ENCODE results near the gene EBF4. TPM values are rescaled to one million over a fixed set of nuclear protein-coding genes. Genes with fewer than 3 reads are reported as not detected.
A peak's percentile ranks its signal among the peaks of the same experiment; 100 is the strongest.
"Not testable (repeated sequence)": the region's sequence is repeated elsewhere in the genome, so short reads cannot be mapped to it uniquely, and the experiment has no call there.

Gene EBF4
- total RNA-seq, 1 donor from 2014 or later = 5.1 TPM

- no peak for DNase-seq (ENCODE audit: low read depth)
Observed at GRCh38 chr20:2796011-2796660, 103.6 kb downstream of the EBF4 start.

- DNase-seq (ENCODE audit: low read depth) = no peak
Observed at GRCh38 chr20:2797136-2797983, 104.8 kb downstream of the EBF4 start.

GRCh38 chr20:2798095-2798805 is 105.7 kb downstream of the EBF4 start:
- no peak for DNase-seq (ENCODE audit: low read depth)

- no peak for DNase-seq (ENCODE audit: low read depth)
Observed at GRCh38 chr20:2798814-2799213, 106.2 kb downstream of the EBF4 start.

GRCh38 chr20:2799271-2799670 is 106.7 kb downstream of the EBF4 start:
- no peak for DNase-seq (ENCODE audit: low read depth)

- DNase-seq (ENCODE audit: low read depth) = no peak
Observed at GRCh38 chr20:2799688-2800520, 107.3 kb downstream of the EBF4 start.

- DNase-seq (ENCODE audit: low read depth) = peak; percentile 16
Observed at GRCh38 chr20:2800521-2801285, 108.1 kb downstream of the EBF4 start, which contains the start of gene CPXM1. CPXM1 (minus strand) TSS chr20:2800627; CDS start chr20:2800572, 55 bp downstream.

GRCh38 chr20:2801286-2801728 is 108.7 kb downstream of the EBF4 start:
- DNase-seq (ENCODE audit: low read depth) = no peak

GRCh38 chr20:2804041-2804828 is 111.7 kb downstream of the EBF4 start:
- no peak for DNase-seq (ENCODE audit: low read depth)

GRCh38 chr20:2804852-2805688 is 112.5 kb downstream of the EBF4 start:
- DNase-seq (ENCODE audit: low read depth) = no peak

GRCh38 chr20:2805689-2806350 is 113.2 kb downstream of the EBF4 start:
- peak; percentile 86 for DNase-seq (ENCODE audit: low read depth)

- DNase-seq (ENCODE audit: low read depth) = no peak
Observed at GRCh38 chr20:2806351-2806701, 113.7 kb downstream of the EBF4 start.

- no peak for DNase-seq (ENCODE audit: low read depth)
Observed at GRCh38 chr20:2807019-2807418, 114.4 kb downstream of the EBF4 start.

GRCh38 chr20:2807929-2808328 is 115.3 kb downstream of the EBF4 start:
- not testable (repeated sequence) for DNase-seq (ENCODE audit: low read depth)

GRCh38 chr20:2809690-2810089 is 117.1 kb downstream of the EBF4 start:
- DNase-seq (ENCODE audit: low read depth) = peak; percentile 53
